Mesenteric fat pad (tissue), 1 donor: ENCODE results near the gene FAM13C. TPM values are rescaled to one million over a fixed set of nuclear protein-coding genes. Genes with fewer than 3 reads are reported as not detected.

Experiments
- DNase-seq: peaks from one replicate; pipeline ENCODE4 v3.0.0-alpha.2; 2020; ENCODE audit warnings: low spot score
- total RNA-seq: library from RNA; stranded (reverse); fragmentation: NEBNext Ultra II Directional; extraction: Animal tissue kit (Norgen Biotek cat#: 25700); gene quantifications from one replicate; pipeline ENCODE4 v1.2.1, GENCODE V29; 2021
- donor health status: DM: yes; HTN: yes; CAD: no.

The FAM13C gene
- total RNA-seq, 1 donor from 2014 or later = 4.4 TPM

DNA sequence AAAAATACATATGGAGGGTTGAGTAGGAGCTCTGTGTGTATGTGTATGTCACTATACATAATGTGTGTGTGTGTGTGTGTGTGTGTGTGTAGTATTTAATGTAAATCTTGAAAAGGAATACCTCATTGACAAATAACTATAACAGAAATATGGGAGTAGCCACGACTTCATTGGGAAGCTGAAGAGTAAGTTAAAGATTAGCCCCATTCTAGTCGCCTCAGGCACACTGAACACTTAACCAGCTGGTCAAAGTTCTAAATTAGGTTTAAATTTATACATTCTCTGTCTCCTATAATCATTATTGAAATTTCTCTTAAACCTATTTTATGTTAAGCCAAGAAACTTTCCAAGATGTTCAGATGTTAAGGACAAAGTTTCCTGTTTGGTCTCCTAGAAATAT lies 45.3 kb downstream of the FAM13C start:
- DNase-seq = no peak

DNA sequence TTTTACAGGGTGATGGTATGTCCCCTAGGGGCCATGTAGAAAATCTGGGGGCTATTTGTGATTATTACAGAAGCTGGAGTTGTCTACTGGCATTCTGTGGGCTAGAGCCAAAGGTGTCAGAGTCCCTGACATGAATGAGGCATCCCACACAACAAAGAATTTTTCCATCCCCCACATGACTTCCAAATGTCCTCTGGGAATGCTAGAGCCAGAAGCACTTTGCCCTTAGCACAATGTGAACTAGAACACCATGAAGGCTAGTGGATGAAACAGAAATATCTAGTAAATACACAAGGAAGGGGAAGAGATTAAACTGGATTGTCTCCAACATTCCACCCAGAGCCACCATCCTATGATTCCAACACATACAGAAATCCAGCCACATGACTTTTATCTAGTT lies 46.9 kb downstream of the FAM13C start:
- no peak for DNase-seq

DNA sequence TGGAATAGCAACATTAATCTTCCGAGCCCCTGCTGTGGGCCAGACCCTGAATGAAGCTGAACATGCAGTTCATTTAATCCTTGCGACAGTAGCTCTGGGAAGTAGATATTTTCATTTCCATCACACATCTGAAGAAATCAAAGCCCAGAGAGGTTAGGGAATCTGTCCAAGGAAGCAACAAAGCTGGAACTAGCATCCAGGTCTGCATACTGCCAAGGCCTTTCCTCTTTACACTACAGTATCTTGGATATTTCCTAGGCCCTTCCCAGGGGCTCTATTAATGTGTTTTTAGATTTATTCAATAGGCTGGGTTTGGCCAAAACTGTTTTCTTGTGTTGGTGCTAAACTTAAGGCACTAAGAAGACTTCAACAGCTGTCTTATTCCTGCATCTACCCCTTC lies 48.1 kb downstream of the FAM13C start:
- no peak for DNase-seq

DNA sequence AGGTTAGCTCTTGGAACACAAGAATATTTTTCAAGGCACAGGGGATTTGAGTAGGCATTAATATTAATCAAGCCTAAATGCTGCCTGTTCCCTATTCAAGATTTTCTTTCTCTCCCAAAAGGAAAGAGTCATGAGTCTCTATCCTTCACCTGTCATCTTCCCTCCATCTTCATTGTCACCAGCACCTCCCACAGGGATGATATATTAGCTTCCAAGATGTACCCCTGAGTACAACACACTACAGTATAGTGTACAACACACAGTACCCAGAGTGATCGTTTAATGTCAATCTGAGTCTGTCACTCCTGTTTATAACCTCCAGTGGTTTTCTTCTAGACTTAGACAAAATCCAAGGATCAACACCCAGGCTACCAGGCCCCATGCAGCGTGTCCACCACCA lies 50.1 kb downstream of the FAM13C start:
- no peak for DNase-seq

DNA sequence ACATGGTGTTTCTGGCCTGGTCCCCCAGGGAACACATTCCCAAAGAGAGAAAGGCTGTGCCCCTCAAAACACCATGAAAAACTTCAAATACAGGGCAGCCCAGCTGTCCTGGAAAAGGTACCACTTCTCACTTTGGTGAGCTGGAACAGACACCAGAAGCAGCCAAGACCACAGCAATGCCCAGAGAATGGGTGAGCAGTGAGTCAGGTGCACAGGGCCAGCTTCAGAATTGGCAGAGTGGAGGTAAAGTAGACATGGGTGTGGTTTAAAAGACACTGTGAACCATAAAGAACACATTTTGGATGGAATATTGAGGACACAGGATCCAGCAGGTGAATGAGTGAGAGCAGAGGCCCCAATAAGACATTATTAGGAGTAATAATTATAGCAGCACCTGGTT lies 51.3 kb downstream of the FAM13C start:
- no peak for DNase-seq

DNA sequence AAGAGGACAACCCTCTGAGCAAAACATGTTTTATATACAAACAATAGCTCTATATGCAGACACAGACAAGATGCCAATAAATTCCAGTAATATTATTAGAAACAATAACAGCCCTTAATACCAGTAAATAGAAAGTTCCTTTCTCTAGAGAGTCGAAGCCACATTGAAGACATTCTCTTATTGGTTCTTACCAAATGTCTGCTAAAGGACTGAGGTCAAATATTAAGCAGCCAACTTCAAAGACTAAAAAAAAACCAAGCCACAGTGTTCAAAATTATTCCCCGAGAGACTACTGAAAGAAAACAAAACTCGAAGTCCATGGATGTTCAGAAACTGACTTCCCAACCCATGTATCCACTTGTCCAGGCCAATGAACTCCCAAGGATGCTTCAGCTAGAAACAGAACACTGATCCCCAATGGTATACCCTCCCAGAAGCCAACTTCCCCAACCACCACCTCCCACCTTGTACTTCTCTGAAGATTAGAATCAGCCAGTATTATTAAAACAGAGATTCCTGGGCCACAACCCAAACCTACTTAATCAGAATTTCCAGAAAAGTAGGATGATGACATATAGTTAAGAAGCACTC lies 51.9 kb downstream of the FAM13C start:
- no peak for DNase-seq

DNA sequence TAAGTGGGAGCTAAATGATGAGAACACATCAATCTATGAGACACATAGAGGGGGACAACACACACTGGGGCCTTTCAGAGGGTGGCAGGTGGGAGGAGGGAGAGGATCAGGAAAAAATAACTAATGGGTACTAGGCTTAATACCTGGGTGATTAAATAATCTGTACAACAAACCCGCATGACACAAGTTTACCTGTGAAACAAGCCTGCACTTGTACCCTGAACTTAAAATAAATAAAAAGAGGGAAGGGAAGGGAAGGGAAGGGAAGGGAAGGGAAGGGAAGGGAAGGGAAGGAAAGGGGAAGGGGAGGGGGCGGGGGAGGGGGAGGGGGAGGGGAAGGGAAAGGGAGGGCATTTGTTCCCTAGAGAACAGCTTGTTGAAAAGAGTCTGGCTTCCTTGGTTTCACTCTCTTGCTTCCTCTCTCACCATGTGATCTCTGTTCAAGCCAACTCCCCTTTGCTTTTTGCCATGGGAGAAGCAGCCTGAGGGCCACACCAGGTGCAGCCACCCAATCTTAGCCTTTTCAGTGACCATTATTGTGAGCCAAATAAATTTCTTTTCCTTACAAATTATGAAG lies 57.7 kb downstream of the FAM13C start:
- DNase-seq = no peak

DNA sequence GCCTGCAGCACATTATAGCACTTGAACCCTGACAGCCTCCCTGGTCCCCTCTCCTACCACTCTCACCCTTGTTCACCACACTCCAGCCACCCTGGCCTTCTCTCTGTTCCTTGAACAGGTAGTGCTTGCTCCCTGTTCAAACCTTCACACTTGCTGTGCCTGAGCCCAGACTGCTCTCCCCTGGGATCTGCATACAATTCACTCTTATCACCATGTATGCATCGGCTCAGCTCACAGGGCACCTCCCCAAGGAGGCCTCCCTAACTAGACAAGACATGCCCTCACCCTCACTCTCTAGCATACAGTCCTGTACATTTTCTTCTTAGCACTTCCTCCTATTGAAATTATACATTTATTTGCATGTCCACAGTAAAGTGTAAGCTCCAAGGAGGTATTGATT lies 59.3 kb downstream of the FAM13C start:
- no peak for DNase-seq

DNA sequence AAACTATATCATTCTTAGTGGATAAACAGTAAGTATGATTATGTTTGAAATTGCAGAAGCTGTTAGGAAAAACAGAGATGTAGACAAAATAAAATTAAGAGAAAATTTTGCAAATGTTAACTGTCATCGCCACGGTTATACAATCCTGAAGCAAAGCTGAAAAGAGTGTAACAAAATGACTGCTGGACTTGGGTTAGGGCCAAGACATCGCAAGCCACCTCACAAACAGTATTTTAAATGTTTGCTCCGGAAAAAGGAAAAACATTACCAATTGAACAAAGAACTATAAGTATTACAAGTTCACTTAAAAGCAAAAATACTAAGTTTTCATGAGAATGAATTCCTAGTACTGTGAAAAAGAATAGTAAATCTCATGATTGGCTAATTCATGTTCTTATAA lies 60.0 kb downstream of the FAM13C start:
- DNase-seq = no peak

DNA sequence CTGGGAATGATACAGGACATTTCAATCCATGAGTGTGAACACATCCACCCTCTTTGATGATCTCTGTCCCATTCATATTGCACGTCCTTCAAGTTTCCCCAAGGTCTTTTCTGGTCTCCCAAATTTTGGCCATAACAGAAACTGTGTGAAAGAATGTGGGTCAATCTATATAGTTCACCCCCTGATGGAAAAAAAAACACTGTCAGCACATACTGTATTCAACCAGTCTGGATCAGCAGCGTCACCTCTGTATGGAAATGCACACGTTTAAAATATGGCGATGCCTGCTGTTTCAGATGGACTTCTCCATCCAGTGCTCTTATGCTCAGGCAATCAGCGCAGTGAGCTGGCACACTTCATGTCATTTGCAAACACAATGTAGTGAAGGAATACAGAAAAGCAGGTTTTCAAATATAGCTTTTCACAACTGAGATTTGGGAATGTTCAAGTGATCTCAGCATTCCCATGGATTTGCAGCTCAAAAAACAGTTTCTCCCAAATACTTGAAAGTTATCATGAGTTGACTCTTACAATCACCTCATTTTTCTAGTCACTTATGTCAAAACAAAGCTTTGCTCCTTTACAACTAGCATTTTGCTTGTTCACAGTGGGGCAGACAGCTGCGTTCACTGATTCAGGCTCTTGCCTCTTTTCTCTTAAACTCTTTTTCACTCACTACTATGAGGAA lies 61.1 kb downstream of the FAM13C start:
- no peak for DNase-seq

DNA sequence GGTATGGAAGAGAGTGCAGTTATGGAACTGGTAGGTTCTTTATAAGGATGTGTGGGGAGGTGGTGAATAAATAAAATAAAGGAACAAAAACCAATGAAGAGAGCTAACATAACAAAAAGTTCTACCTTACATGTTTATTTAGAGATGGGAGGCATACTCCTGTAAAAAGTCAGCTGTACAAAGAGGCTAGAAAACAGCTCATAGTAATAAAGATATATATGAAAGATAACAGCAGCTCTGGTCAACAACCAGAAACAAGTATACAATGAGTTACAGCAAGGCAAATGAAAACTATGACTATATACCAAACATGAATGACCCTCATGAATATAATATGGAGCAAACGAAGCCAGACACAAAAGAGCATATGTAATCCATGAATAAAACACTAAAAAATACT lies 62.0 kb downstream of the FAM13C start:
- no peak for DNase-seq

DNA sequence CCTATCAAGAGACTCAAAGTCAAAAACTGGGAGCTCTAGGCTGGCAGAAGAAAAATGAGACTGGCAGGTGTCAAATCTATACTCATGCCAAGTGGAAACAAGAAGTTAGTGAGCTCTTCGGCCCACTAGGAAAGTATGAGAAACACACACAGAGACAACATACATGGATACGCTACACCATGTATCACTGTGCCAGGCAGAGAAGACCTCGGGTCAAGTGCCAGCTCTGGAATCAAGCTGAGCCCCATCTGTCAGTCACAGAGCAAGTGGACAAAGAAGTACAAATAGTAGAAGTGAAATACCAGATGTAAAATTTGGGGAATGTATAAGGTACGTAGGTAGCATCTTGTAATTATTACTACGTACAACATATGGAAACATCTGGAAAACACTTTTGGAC lies 62.4 kb downstream of the FAM13C start:
- no peak for DNase-seq

DNA sequence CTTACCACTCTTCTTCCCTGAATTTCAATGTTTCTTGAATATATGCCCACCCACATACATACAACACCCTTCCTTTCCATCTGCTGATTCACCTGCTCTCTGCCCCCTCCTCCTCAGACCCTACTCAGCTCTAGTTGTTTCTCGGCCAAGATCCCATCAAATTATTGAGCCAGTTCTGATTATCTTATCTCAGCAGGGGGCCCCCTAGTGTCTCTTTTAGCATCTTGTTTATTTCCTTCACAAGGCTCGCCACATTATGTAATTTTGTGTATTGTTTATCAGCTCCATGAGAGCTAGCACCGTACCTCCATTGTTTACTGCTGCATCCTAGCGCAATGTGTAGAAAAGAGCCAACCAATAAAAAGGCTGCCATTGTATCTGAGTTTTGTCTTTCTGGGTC lies 71.9 kb downstream of the FAM13C start:
- no peak for DNase-seq

DNA sequence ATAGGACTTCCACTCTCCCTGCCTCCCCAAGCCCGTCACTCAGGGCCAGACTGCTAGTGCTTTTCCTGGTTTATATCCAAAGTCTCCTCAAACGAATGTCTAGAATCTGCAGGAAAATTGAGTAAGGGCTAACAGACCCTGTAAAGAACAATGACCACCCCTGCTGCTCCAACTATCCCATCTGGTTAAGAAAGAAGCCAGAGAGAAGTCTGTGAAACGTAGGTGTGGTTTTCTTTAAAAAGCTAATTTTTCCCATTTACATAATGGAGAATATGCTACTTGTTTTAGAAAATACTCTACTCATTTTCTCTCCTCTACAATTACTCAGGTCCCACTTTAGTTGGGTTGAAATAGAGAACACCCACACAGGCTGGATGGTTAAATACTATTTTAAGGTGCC lies 72.5 kb downstream of the FAM13C start:
- DNase-seq = no peak

DNA sequence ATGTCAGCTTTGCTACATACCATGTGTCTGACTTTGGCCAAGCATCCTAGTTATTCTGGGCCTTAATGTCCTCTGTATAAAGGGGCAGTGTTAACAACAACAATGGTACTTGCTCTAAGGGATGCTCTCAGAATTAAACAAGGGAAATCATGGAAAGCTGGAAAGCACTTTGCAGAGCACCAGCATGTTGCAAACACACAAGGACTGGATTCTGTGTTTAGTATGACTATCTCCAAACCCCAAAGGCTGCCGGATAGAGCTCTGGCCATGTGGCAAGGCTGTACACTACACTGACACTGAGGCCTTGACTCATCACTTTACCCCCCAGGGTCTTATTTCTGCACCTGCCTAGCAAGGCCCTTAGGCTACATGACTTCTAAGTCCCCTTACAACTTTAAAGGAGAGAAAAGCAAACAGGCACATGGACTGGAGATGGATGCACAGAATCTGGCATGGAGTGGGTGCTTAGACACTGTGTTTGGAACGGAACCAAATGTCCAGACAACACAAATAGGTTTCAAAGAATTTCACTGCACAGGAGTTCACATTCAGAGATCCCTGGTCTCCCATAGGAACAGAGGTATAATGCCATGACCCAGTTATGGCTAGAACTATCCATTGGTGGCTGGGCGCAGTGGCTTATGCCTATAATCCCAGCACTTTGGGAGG lies 74.6 kb downstream of the FAM13C start:
- DNase-seq = no peak

DNA sequence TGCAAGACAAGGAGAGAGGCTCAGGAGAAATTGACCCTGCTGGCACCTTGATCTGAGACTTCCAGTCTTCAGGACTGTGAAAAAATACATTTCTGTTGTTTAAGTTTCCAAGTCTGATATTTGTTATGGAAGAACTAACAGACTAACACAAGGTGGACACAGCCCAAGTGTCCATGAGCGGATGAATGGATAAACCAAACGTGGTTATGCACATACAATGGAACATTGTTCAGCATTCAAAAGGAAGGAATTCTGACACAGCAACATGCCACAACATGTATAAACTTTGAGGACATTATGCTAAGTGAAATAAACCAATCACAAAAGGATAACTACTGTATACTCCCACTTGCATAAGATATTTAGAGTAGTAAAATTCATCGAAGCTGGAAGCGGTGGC lies 76.5 kb downstream of the FAM13C start:
- DNase-seq = no peak

DNA sequence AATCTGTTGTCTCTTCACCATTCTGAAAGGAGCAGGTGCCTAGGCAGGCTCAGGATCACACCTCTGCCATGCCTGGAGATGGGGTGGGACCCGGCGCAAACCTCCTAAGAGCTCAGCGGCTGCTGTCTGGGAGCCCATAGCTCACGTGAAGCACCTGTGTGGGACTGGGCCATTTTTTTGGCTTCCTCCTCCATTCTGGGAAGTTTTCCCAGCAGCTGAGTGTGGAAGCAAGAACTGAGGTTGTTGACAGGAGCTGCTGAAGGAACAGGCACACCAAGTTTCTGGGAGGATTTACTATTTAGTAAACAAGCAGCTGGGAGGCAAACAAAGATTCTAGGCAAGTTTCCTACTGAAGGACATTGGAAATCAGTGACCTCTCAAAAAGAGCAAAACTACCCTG lies 77.3 kb downstream of the FAM13C start:
- DNase-seq = no peak

DNA sequence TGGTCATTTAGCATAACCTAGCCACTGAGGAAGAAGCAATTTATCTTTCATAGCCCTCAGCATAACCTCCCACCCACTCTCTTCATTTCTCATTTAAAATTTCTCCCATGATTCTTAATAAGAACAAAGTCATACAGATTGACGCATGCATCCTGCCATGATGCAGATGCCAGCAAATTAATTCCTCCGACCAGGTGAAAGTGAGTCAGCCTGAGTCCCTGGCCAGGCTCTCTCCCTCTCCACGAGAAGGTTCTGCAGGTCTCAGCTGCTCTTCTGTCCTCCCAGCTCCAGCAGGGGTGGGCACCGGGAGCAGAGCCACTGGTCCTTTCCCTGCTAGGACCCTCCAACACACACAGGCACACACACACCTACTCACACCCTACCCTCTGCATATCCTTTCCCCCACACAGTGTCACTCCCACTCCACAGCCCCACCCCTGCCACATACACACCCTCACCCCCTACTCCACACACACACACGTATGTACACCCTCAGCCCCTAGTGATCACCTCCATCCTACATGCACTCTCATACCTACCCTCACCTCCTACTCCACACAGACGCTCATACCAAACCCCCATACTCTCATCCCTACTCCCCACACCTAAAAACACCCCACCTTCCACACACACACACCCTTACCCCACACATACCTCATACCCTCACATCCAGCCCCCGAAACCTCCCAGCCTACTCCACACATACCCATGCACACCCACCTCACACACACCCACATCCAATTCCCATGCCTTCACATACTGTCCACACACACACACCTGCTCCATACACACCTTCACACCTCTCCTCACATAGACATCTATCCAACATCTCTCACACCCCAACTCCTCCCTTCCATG lies 78.0 kb downstream of the FAM13C start:
- no peak for DNase-seq

DNA sequence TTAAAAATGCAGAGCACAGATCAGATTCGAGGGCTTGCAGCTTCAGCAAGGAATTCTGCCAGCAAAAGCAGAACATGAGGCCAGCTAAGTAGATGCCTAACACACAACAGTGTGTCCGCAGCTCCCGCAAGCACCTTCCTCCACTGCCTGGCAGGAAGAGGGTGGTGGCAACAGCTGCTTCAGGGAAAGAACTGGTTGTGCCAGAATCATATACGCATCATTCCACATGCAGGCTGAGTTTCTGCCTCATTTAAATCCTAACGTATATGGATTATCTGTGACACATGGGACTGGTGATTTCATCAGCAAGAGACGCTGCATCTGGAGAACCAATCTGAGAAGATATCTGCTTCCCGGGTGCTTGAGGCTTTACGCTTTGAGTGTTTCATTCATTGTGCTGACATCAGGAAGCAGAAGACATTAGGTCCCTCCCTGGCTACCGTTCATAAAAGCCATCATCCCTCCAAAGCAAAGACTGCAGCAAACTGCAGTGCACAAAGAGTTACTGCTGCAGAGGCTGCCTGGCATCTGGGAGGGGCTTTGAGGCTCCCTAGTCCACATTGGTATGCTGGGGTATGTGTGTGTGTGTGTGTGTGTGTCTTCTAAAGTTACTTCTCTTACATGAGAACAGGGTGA lies 78.8 kb downstream of the FAM13C start:
- no peak for DNase-seq

DNA sequence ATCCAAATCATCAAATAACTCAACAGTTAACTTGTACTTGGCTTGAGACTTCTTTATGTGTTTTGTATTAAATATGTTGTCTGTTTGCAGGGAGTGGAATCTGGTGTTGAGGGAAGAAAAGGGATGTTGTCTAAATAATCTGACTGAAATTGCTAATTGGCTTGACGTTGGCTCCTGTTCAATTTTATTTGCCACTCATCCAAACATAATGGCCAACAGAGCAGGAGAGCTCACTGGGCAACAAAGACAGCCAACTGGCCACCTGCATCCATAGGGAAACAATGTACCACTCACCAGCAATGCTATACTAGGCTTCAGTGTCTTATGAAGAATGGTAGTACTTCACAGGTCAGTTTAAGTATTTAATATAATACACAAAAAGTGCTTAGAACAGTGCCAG lies 80.5 kb downstream of the FAM13C start:
- no peak for DNase-seq

DNA sequence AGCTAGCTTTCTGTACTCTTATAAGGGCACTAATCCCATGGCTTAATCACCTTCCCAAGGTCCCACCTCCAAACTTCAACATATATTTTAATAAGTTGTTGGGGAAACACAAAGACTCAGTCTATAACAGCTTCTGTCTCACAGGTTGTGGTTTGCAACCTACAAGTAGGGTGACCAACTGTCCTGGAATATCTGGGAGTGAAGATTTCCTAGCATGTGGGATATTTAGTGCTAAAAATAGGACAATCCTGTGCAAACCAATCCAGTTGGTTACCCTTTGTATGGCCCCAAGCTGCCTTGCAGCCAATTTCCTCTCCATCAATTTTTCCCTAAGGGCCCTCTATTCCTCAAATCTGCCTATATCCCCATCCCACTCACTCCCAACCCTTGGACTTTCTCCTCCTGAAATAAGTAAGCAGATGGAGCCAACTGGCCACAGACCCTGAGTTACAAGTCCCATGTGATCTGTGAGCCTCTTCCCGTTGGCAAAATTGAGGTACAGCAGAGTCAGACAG lies 82.3 kb downstream of the FAM13C start:
- DNase-seq = no peak
